Fibroblast of lung (primary cell): Measurements from ENCODE around the gene C9orf43.

Experiments
- EZH2 ChIP-seq: IDR thresholded peaks from 2 replicates; pipeline ENCODE4 v1.5.1; 2012; ENCODE audit warnings: low read length, control low read depth, mild to moderate bottlenecking; ENCODE audit errors: missing control alignments
- TF ChIP-seq, protein P1 (sequence below), 2 donors: IDR thresholded peaks in 1 of 2; conservative IDR thresholded peaks in 1 of 2; 1 replicate in 1 of 2; 2 replicates in 1 of 2; pipeline ENCODE4 v1.5.1; 2011 to 2012; ENCODE audit warnings: low read length in 2 of 2, control low read depth in 1 of 2, inconsistent platforms in 1 of 2, low read depth in 1 of 2, mild to moderate bottlenecking in 1 of 2

GRCh38 chr9:113475031-113475430, 64.5 kb downstream of the C9orf43 start:
- TF ChIP-seq, protein P1, sequence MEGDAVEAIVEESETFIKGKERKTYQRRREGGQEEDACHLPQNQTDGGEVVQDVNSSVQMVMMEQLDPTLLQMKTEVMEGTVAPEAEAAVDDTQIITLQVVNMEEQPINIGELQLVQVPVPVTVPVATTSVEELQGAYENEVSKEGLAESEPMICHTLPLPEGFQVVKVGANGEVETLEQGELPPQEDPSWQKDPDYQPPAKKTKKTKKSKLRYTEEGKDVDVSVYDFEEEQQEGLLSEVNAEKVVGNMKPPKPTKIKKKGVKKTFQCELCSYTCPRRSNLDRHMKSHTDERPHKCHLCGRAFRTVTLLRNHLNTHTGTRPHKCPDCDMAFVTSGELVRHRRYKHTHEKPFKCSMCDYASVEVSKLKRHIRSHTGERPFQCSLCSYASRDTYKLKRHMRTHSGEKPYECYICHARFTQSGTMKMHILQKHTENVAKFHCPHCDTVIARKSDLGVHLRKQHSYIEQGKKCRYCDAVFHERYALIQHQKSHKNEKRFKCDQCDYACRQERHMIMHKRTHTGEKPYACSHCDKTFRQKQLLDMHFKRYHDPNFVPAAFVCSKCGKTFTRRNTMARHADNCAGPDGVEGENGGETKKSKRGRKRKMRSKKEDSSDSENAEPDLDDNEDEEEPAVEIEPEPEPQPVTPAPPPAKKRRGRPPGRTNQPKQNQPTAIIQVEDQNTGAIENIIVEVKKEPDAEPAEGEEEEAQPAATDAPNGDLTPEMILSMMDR (conservative IDR thresholded peaks at IDR 0.05 in 1 of 2, IDR thresholded peaks at IDR 0.05 in 1 of 2; ENCODE audit: low read depth in 1 of 2, low read length in 2 of 2), result no peak
- TF ChIP-seq EZH2, result no peak
